CD4-positive, alpha-beta T cell treated with Interleukin-17A for 1 hour (primary cell): ENCODE measurements around the gene PRKAR1B.
"Not testable (repeated sequence)": the region's sequence is repeated elsewhere in the genome, so short reads cannot be mapped to it uniquely, and the experiment has no call there.

Experiments
- DNase-seq: peaks from one replicate; pipeline ENCODE4 v3.0.0-alpha.2; 2020

PRKAR1B gene

DNA sequence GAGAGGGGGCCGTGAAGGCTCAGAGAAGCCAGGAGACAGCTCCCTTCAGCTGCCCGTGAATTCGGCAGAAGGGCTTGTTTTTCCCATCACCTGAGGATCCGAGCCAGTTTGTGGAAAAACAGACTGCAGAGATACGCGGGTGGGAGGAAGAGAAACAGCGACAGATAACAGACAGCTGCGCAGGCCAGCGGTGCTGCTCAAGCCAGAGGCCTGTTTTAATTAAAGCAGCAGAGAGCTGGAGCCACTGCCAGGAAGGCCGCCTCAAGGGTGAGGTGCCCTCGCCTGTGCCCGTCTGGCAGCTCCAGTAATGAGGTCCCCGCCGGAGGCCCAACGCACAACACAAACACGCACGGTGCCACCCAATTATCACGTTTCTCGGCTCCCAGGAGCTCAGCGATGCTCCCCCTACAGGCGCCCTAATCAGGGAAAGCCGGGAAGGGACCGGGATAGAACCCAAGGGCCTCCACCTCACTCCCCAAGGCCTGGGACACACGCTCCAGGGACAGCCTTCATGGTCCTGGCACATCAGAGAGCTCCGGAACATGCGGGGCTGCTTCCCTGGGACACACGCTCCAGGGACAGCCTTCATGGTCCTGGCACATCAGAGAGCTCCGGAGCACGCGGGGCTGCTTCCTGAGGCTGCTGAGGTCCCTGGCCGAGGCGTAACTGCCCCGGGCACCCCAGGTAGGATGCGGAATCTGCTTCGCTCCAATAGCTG is 61.2 kb downstream of the PRKAR1B start:
- no peak for DNase-seq

DNA sequence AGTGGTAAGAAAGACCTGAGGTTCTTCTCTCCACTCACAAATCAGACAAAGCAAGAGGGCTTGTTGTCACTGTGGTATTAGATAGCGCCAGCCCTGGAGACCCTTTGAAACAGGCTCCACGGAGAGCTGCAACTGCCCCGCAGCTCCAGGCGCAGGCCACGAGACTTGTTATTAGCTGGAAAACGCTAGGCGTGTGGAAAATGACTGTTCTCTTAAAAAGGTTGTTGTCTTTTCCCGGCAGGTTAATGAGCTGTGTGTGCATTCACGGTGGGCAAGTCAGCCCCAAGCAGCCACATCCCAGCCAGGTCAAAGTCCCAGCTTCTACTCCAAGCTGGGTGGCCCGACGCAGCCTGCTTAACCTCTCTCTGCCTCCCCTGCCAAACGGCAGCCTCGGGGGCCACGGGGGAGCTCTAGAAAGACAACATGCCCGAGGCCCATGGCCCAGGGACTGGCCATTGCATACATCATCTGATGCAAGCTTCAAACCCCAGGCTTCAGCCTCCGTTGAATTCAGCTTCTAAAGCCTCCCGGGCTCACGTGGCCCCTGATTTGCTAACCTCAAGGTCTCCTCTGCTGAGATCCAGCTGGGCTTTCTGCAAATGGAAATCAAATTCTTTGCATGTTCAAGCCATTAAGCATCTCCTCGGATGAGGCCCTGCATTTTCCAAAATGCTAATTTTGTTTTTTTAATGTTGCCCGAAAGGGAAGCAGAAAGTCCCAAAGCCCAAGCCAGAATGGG is 61.9 kb downstream of the PRKAR1B start:
- no peak for DNase-seq

DNA sequence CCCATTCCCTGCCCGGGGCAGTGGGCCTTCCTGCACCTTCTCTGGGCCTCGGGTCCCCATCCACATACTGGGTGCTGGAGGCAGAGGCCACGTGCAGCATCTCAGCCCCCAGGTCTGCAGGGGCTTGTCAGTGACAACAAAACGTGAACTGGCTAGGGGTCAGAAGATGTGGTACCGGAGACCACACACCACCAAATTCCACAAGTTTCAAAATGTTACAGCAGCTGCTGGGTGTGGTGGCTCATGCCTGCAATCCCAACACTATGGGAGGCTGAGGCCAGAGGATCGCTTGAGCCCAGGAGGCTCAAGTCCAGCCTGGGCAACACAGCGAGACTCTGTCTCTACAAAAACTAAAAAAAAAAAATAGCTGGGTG is 62.7 kb downstream of the PRKAR1B start:
- no peak for DNase-seq

DNA sequence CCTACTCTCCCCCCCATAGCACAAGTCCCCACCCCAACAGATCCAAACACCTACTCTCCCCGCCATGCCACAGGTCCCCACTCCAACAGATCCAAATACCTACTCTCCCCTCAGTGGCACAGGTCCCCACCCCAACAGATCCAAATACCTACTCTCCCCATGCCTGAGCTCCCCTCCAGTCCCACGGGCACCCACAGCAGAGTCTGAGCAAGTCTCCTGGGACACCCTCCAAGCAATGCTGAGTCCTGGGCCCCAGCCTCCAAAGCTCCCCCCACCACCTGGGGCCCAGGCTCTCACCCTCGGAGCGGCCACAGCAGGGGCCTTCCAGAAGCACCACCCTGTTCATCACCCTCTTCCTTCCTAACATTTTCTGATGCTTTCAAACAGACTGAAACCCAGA is 64.5 kb downstream of the PRKAR1B start:
- DNase-seq, result no peak

DNA sequence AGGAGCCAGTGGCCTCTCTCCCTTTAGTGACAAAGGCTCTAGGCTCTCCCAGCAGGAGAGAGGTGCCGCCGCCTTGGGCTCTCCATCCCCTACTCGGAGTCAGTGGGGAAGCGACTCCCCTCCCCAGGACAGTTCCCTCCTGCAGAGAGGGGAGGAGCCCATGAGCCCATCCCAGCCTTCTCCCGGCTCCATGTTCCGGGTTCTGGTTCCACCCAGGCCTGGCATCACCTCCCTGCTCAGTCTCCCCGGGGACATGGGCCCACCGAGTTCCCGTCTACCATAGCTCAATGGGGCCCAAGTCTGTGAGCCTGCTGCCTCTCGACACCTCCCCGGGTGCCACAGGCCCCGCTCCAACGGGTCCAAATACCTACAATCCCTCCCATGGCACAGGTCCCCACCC is 67.1 kb downstream of the PRKAR1B start:
- no peak for DNase-seq

DNA sequence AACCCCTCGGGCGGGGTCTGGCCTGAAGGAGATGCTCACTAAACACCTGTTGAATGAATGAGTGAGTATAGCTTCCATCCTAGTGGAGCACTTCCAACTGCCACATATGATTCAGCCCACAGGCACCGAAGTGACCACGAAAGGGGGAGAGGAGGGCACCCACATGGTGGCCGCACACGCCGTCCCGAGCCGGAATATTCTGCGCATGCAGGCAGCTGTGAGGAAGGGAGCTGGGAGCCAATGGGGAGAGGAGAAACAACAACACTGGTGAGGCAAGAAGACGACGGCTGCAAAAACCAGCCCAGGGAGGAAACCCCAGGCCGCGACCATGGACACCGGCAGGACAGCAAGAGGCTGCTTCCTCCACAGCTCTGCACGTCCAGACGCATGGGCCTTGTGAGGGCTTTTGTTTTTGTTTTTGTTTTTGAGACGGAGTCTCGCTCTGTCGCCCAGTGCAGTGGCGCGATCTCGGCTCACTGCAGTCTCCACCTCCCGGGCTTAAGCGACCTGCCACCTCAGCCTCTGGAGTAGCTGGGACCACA is 67.7 kb downstream of the PRKAR1B start:
- no peak for DNase-seq

- no peak for DNase-seq
Observed at GRCh38 chr7:657565-658119, 69.4 kb downstream of the PRKAR1B start.

GRCh38 chr7:657010-657409 is 70.1 kb downstream of the PRKAR1B start:
- not testable (repeated sequence) for DNase-seq

DNA sequence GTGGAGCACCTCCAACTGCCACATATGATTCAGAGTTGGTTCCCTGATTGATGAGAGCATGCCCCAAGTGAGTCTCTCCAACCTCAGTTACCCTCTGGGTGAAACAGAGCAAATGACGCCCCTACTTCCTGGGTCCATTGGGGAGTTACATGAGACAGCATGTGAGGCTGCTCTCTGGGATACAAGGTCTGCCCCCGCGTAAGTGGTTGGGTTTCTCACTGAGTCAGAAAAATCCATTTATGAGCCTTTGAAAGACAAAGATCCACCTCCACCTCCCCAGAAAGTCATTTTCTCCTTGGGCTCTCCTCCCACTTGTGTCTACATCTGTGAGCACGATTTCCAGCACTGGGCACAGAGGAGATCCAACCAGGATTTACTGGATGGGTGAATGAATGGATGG is 71.3 kb downstream of the PRKAR1B start:
- DNase-seq, result no peak

DNA sequence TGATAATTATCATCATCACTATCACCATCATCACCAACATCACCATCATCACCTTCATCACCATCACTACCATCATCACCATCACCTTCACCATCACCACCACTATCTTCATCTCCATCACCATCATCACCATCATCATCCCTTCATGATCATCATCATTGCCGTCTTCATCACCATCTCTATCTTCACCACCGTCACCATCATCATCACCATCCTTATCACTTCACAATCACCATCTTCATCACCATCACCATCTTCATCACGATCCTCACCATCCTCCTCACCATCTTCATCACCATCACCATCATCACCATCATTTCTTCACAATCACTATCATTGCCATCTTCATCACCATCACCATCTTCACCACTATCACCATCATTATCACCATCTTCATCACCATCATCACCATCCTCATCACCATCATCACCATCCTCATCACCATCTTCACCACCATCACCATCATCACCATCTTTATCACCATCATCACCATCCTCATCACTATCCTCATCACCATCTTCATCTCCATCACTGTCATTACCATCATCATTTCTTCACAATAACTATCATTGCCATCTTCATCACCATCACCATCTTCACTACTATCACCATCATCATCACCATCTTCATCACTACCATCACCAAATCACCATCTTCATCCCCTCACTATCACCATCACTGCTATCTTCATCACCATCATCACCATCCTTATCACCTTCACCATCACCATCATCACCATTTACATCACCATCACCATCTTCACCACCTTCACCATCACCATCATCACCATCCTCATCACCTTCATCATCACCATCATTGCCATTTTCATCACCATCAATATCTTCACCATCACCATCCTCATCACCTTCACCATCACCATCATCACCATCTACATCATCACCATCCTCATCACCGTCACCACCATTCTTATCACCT is 73.0 kb downstream of the PRKAR1B start:
- no peak for DNase-seq

DNA sequence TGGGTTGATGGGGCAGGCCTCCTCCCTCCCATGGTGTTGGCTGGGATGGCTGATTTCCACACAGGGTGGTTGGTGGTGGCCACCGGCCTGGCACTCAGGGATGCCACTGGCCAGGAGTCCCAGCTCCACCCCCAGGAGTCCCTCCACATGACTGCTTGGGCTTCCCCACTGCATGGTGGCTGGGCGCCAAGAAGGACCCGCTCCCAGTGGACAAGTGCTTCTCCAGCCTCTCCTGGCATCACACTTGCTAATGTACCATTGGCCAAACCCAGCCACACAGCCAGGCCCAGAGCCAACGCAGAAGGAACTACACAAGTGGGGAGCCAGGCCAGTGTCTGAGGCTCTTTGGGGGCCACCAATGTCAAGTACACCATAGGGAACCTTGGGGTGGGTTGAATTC is 74.2 kb downstream of the PRKAR1B start:
- no peak for DNase-seq

- peak; percentile 55 for DNase-seq
Observed at GRCh38 chr7:652167-652566, 74.9 kb downstream of the PRKAR1B start.

GRCh38 chr7:651032-651728 is 75.9 kb downstream of the PRKAR1B start:
- peak; percentile 68 for DNase-seq

DNA sequence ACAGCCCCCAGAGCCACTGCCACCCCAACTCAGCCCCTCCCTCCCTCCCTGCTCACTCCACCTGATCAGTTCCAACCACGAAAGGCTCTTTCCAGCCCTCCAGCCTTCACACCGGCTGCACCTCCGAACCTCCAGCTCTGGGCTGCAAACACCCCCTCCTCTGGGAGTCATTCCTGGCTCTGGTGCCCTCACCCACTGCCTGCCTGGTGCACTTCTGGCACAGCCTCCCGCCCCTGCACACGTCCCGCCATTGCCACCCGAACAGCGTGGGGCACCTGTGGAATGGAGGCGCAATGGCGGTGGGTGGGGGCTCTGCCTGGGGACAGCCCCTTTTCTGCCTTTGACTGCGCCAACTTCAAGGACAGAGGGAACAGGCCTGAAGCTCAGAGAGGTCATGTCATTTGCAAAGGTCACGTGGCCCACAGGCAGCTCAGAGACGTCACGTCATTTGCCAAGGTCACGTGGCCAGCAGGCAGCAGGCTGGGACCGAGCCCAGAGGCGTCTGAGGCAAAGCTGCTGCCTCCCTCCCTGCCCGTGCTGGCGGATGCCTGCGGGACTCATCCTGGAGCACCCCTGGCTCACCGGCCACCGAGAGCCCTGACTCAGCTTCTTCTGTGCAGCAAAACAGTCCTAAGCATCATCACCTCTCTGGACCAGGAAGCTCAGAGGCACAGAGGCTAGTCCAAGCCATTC is 76.6 kb downstream of the PRKAR1B start:
- DNase-seq, result no peak

DNA sequence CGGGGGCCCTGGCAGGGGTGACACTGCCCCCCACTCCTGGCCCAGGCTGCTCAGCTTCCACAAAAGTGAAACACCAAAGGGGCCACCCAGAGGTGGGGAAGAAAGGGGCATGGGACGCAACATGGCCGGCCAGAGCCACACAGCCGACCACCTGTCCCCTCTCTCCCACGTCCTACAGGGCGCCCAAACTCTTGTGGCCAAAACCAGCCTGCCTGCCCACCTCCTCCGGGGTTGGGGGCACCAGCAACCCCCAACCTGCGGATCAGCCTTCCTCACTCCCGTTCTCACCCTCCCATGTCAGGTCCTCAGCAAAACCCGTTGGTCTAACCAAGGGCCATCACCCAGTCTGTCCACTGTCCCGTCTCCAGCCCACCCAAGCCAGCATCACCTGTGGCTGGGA is 80.1 kb downstream of the PRKAR1B start:
- DNase-seq, result no peak

GRCh38 chr7:646487-646886 is 80.6 kb downstream of the PRKAR1B start:
- no peak for DNase-seq

- no peak for DNase-seq
Observed at GRCh38 chr7:645606-646005, 81.5 kb downstream of the PRKAR1B start.

DNA sequence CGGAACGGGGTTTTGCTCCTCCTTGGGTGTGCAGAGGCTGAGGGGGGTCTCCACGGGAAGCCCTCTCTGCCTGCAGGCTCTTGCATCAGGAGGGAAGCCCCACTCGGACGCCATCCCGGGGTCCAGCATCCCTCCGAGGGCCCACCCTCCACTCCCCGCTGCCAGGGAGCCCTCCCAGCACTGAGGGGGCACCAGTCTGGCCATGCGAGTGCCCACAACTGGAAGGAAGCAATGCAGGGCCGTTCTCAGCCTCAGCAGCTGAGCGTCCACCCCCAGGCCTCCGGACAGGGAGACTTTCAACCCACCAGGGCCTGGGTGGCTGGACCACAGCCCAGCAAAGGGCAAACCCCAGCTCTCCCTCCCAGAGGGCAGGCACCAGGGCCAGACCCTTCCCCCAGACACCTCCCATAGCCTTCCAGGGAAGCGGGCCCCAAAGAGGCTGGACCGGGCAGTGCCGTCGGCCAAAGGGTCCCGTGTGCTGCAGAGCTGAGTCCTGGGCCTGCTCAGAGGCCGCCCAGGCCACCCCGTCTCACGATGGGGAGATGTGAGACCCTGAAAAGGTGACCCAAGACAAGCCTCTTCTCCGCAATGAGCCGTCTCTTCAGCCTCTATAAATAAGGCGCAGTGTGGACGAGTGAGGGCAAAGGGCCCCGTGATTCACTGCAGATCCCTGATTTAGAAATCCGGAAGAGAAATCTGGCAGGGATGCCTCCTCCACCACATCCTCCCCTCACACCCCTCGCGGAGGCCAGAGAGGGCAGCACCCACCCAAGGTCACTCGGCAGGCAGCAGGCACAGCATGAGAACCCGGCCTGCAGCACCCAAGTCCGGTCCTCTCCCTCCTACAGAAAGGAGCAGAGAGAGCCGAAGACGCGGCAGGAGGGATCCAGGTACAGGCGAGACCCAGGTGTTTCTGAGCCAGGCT is 82.4 kb downstream of the PRKAR1B start:
- no peak for DNase-seq

DNA sequence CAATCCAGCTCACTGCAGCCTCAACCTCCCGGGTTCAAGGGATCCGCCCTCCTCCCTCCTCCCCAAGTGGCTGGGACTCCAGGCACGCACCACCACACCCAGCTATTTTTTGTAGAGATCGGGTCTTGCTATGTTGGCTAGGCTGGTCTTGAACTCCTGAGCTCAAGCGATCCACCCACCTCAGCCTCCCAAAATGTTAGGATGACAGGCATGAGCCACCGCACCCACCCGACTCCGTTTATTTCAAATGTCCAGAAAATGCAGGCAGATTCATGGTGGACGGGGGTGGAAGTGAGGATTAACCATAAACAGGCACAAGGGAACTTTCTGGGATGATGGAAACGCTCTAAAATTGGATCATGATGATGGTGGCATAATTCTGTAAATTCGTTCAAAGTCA is 85.1 kb downstream of the PRKAR1B start:
- DNase-seq, result no peak

DNA sequence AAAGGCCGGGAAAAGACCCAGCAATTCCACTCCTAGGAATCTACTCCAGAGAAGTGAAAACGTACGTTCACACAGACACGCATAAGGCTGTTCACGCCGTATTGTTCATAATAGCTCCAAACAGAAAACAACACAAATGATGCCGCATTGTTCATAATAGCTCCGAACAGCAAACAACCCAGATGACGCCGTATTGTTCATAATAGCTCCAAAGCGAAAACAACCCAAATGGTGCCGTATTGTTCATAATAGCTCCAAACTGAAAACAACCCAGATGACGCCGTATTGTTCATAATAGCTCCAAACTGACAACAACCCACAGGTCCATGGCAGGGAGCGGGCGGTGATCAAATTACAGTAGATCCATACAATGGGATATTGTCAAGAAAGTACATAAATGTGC is 85.8 kb downstream of the PRKAR1B start:
- DNase-seq, result no peak
